GM12878 (cell line): ENCODE data around the gene CAPN9. TPM values are rescaled to one million over a fixed set of nuclear protein-coding genes. Genes with fewer than 3 reads are reported as not detected.

Experiments
- ATAC-seq: fragments of 200-7000 bp; cut with Tn5 transposase; 3 replicates; pipeline ENCODE4 v1.9.1; 2020; ENCODE audit warnings: mild to moderate bottlenecking, moderate library complexity
- BruUV-seq: library from RNA; stranded (reverse); fragments of 400-500 nt; replicated peaks from 2 replicates; lab custom pipeline; 2021; lab: Mats Ljungman, UMichigan
- CTCF ChIA-PET: fragments of 300-600 bp; sonication (Branson Sonifier 250); formaldehyde crosslinking; extraction: SDS; loops from one replicate; lab custom pipeline; 2021; ENCODE audit warnings: inconsistent platforms; lab: Yijun Ruan, JAX
- POLR2A ChIA-PET: fragments of 350-600 bp; formaldehyde crosslinking; extraction: SDS; loops from one replicate; lab custom pipeline; 2021; ENCODE audit warnings: inconsistent platforms; lab: Charles Lee
- RAD21 ChIA-PET: fragments of 300-600 bp; sonication (Branson Sonifier 250); formaldehyde crosslinking; loops from one replicate; lab custom pipeline; 2023; ENCODE audit warnings: antibody characterized with exemption; ENCODE audit not compliant: unreplicated experiment; lab: Charles Lee
- SMC1A ChIA-PET: fragments of 300-600 bp; sonication (Branson Sonifier 250); formaldehyde crosslinking; loops from one replicate; lab custom pipeline; 2023; ENCODE audit not compliant: unreplicated experiment, uncharacterized antibody; lab: Charles Lee
- DNase-seq: peaks from one replicate; pipeline ENCODE4 v3.0.0-alpha.2; 2011; ENCODE audit warnings: low read depth, low spot score
- FAIRE-seq: peaks from 3 replicates; lab custom pipeline; 2011; peaks lifted over from hg19 to GRCh38; lab: Jason Lieb, UNC
- H2AFZ ChIP-seq: 2 replicates; pipeline ENCODE4 v1.6.0; 2011; ENCODE audit warnings: low read depth, low read length, control low read depth; ENCODE audit not compliant: control insufficient read depth
- H3K27ac ChIP-seq: 2 replicates; pipeline ENCODE4 v1.5.1; 2011; ENCODE audit warnings: control low read depth; ENCODE audit not compliant: control insufficient read depth, insufficient read depth
- H3K27me3 ChIP-seq, 2 experiments: replicated peaks in 1 of 2; 2 replicates each; pipeline versions ENCODE4 v1.6.0 to v1.6.1; 2011; ENCODE audit warnings: low read length in 1 of 2; ENCODE audit not compliant: control insufficient read depth in 2 of 2, insufficient read depth in 2 of 2
- H3K36me3 ChIP-seq, 2 experiments: 2 replicates each; pipeline ENCODE4 v1.5.1; 2011; ENCODE audit warnings: low read length in 1 of 2; ENCODE audit not compliant: control insufficient read depth in 2 of 2, insufficient read depth in 2 of 2
- H3K4me1 ChIP-seq: 2 replicates; pipeline ENCODE4 v1.6.1; 2011; ENCODE audit warnings: mild to moderate bottlenecking, low read length, moderate library complexity, mixed read lengths; ENCODE audit not compliant: control insufficient read depth, insufficient read depth
- H3K4me2 ChIP-seq: 2 replicates; pipeline ENCODE4 v1.6.0; 2011; ENCODE audit warnings: control low read depth; ENCODE audit not compliant: control insufficient read depth, insufficient read depth
- H3K4me3 ChIP-seq: fragments of 200-600 bp; sonication (generic); 2 replicates; pipeline ENCODE4 v1.5.1; 2016
- H3K79me2 ChIP-seq: 2 replicates; pipeline ENCODE4 v1.6.0; 2011; ENCODE audit warnings: low read length; ENCODE audit not compliant: control insufficient read depth, insufficient read depth
- H3K9ac ChIP-seq: 2 replicates; pipeline ENCODE4 v1.8.0; 2011; ENCODE audit warnings: low read length, control low read depth, mixed read lengths; ENCODE audit not compliant: control insufficient read depth, insufficient read depth
- H3K9me3 ChIP-seq: replicated peaks from 3 replicates; pipeline ENCODE4 v1.5.1; 2011; ENCODE audit warnings: mild to moderate bottlenecking, low read length; ENCODE audit not compliant: control insufficient read depth, insufficient read depth
- H4K20me1 ChIP-seq: 2 replicates; pipeline ENCODE4 v1.6.0; 2011; ENCODE audit not compliant: control insufficient read depth, insufficient read depth
- FOXK2 ChIP-seq: fragments of 450-650 bp; IDR thresholded peaks from 2 replicates; pipeline ENCODE4 v1.6.1; 2017; ENCODE audit warnings: mild to moderate bottlenecking, moderate library complexity
- NFYA ChIP-seq: IDR thresholded peaks from 2 replicates; pipeline ENCODE4 v1.6.1; 2011; ENCODE audit warnings: low read depth, mild to moderate bottlenecking, low read length, improper control_type of control experiment, borderline replicate concordance
- STAT1 ChIP-seq: fragments of 450-650 bp; conservative IDR thresholded peaks from 2 replicates; pipeline ENCODE4 v1.6.1; 2014; ENCODE audit warnings: antibody characterized with exemption, mild to moderate bottlenecking
- WRNIP1 ChIP-seq: IDR thresholded peaks from 2 replicates; pipeline ENCODE4 v1.6.1; 2011; ENCODE audit warnings: low read depth, low read length, improper control_type of control experiment, borderline replicate concordance
- YY1 ChIP-seq: IDR thresholded peaks from 2 replicates; pipeline ENCODE4 v1.6.1; 2011; ENCODE audit warnings: low read depth, mild to moderate bottlenecking, low read length
- WGBS: methylation state at CpG from one replicate; pipeline ENCODE4 v1.1.6; 2016; ENCODE audit warnings: low lambda C conversion rate; ENCODE audit not compliant: insufficient replicate concordance, insufficient coverage; ENCODE audit errors: missing lambda C conversion rate; 5-methylcytosine and 5-hydroxymethylcytosine counted together
- in situ Hi-C: fragments of 300-500 bp; cut with MboI; formaldehyde crosslinking; loops from 9 replicates; pipeline ENCODE4 v1.14.3; 2018; ENCODE audit warnings: mixed read lengths
- intact Hi-C: fragments of 100-400 bp; cut with micrococcal nuclease; formaldehyde crosslinking; loops from one replicate; pipeline ENCODE4 v1.14.2; 2022; ENCODE audit not compliant: unreplicated experiment
- polyA plus RNA-seq, 11 experiments: library from polyadenylated mRNA; depleted of rRNA in 4 of 11; unstranded in 6 of 11; stranded (reverse) in 5 of 11; fragments of >200 nt; fragmentation: Nextera tagmentation in 4 of 11; fragmentation: Illumina TruSeq in 1 of 11; extraction: Ambion mirVana in 4 of 11; extraction: Trizol in 1 of 11; gene quantifications; 1 replicate in 1 of 11; 2 replicates in 10 of 11; pipeline versions ENCODE4 v1.2.1 to v1.2.3, GENCODE V29; 2011 to 2016; ENCODE audit warnings: inconsistent platforms in 2 of 11, missing spikeins in 2 of 11, low read depth in 1 of 11
- total RNA-seq, 4 experiments: library from RNA; depleted of rRNA in 3 of 4; stranded (reverse); fragments of >200 nt in 3 of 4; fragmentation: Illumina TruSeq in 1 of 4; extraction: Trizol in 1 of 4; gene quantifications; 2 replicates each; pipeline versions ENCODE4 v1.2.1 to v1.2.3, GENCODE V29; 2013 to 2021
- TF ChIP-seq, protein P1 (sequence below): fragments of 450-650 bp; IDR thresholded peaks from 2 replicates; pipeline ENCODE4 v1.6.1; 2018; ENCODE audit warnings: borderline replicate concordance, mild to moderate bottlenecking; ENCODE audit not compliant: partially characterized antibody
- TF ChIP-seq, protein P2 (sequence below): fragments of 450-650 bp; IDR thresholded peaks from 2 replicates; pipeline ENCODE4 v1.6.1; 2017; ENCODE audit warnings: antibody characterized with exemption, mild to moderate bottlenecking, moderate library complexity
- TF ChIP-seq, protein P3 (sequence below): fragments of 450-650 bp; IDR thresholded peaks from 2 replicates; pipeline ENCODE4 v1.6.1; 2018; ENCODE audit warnings: mild to moderate bottlenecking, low read depth, moderate library complexity; ENCODE audit not compliant: partially characterized antibody
- TF ChIP-seq, protein P4 (sequence below): fragments of 450-650 bp; IDR thresholded peaks from 2 replicates; pipeline ENCODE4 v1.6.1; 2017; ENCODE audit warnings: mild to moderate bottlenecking

The CAPN9 gene
- total and polyA plus RNA-seq, 10 of the 15 experiments (the other 5 are each of a cell fraction or from before 2014, with no cell fraction given), result not detected

DNA sequence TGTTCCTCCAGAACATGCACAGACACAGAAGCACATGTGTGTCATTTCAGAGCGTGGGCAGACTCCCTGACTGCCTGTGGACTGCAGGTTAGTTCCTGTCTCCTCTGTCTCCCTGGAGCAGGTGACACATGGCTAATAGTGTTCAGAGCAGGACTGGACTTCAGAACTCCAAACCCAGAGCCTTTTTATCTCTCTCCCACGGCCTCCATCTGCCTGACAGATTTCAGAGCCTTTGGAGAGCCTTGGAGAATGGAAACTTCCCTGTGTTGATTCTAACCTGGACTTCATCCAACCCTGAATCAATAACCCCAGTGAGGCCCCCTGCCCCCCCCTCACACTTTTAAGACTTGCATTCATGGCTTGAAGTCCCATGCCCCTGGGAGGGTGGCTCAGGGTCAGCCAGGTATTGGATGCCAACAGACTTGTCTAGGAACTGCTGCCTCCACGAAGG lies 76.8 kb downstream of the CAPN9 start (continued):
- TF ChIP-seq WRNIP1, result no peak
- TF ChIP-seq STAT1, result no peak
- TF ChIP-seq FOXK2, result no peak
- no peak for TF ChIP-seq NFYA
- TF ChIP-seq, protein P1, sequence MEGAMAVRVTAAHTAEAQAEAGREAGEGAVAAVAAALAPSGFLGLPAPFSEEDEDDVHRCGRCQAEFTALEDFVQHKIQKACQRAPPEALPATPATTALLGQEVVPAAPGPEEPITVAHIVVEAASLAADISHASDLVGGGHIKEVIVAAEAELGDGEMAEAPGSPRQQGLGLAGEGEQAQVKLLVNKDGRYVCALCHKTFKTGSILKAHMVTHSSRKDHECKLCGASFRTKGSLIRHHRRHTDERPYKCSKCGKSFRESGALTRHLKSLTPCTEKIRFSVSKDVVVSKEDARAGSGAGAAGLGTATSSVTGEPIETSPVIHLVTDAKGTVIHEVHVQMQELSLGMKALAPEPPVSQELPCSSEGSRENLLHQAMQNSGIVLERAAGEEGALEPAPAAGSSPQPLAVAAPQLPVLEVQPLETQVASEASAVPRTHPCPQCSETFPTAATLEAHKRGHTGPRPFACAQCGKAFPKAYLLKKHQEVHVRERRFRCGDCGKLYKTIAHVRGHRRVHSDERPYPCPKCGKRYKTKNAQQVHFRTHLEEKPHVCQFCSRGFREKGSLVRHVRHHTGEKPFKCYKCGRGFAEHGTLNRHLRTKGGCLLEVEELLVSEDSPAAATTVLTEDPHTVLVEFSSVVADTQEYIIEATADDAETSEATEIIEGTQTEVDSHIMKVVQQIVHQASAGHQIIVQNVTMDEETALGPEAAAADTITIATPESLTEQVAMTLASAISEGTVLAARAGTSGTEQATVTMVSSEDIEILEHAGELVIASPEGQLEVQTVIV, result no peak
- TF ChIP-seq, protein P2, sequence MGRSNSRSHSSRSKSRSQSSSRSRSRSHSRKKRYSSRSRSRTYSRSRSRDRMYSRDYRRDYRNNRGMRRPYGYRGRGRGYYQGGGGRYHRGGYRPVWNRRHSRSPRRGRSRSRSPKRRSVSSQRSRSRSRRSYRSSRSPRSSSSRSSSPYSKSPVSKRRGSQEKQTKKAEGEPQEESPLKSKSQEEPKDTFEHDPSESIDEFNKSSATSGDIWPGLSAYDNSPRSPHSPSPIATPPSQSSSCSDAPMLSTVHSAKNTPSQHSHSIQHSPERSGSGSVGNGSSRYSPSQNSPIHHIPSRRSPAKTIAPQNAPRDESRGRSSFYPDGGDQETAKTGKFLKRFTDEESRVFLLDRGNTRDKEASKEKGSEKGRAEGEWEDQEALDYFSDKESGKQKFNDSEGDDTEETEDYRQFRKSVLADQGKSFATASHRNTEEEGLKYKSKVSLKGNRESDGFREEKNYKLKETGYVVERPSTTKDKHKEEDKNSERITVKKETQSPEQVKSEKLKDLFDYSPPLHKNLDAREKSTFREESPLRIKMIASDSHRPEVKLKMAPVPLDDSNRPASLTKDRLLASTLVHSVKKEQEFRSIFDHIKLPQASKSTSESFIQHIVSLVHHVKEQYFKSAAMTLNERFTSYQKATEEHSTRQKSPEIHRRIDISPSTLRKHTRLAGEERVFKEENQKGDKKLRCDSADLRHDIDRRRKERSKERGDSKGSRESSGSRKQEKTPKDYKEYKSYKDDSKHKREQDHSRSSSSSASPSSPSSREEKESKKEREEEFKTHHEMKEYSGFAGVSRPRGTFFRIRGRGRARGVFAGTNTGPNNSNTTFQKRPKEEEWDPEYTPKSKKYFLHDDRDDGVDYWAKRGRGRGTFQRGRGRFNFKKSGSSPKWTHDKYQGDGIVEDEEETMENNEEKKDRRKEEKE, result no peak

DNA sequence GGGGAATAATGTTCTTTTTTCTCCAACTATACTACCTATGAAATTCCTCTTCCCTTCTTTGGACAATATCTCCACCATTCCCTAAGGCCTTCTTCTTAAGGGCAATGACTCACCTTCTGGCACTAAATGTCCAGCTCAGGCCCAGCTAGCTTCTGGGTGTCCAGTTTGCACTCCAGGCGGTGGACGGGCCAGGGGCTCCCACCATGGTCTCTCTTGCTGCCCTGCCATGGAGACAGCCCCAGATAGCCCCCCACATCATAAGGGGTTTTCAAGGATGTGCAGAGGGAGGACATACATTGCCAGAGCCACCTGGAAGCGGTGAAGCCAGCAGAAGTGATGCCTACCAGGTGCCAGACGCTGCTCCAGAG lies 77.3 kb downstream of the CAPN9 start:
- FAIRE-seq (no peak), DNase-seq (no peak), ATAC-seq (no peak)
- ChIA-PET SMC1A (no interaction called here), CTCF (interaction anchor here (0.7 to 1.2 kb wide), 2 partner anchors 13 to 779 kb away, joined by 3 to 4 read pairs; no protein-coding TSS in a partner anchor), RAD21 (no interaction called here), POLR2A (no interaction called here)
- intact Hi-C loops, result no loop called here
- Histone ChIP-seq H3K27me3 (peaks cover 0 to 2% of the 10 kb centered on the region in 2 experiments; a peak in 1 of 4 replicates), H3K9me3 (no peaks in the 10 kb centered on the region), H3K4me2 (no peak overlapping the region), H3K36me3 (no peaks in the 10 kb centered on the region), H3K27ac (no peak overlapping the region), H4K20me1 (no peaks in the 10 kb centered on the region), H2AFZ (no peak overlapping the region), H3K4me1 (no peaks in the 10 kb centered on the region), H3K79me2 (no peaks in the 10 kb centered on the region), H3K4me3 (no peak overlapping the region), H3K9ac (no peak overlapping the region)
- BruUV-seq, result no TSS peak
- WGBS, result 33% methylated on average over 4 of the region's 4 CpGs
- in situ Hi-C loops, result no loop called here
- no peak for TF ChIP-seq FOXK2
- no peak for TF ChIP-seq YY1
- TF ChIP-seq, protein P3, sequence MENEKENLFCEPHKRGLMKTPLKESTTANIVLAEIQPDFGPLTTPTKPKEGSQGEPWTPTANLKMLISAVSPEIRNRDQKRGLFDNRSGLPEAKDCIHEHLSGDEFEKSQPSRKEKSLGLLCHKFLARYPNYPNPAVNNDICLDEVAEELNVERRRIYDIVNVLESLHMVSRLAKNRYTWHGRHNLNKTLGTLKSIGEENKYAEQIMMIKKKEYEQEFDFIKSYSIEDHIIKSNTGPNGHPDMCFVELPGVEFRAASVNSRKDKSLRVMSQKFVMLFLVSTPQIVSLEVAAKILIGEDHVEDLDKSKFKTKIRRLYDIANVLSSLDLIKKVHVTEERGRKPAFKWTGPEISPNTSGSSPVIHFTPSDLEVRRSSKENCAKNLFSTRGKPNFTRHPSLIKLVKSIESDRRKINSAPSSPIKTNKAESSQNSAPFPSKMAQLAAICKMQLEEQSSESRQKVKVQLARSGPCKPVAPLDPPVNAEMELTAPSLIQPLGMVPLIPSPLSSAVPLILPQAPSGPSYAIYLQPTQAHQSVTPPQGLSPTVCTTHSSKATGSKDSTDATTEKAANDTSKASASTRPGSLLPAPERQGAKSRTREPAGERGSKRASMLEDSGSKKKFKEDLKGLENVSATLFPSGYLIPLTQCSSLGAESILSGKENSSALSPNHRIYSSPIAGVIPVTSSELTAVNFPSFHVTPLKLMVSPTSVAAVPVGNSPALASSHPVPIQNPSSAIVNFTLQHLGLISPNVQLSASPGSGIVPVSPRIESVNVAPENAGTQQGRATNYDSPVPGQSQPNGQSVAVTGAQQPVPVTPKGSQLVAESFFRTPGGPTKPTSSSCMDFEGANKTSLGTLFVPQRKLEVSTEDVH, result no peak
- TF ChIP-seq, protein P4, sequence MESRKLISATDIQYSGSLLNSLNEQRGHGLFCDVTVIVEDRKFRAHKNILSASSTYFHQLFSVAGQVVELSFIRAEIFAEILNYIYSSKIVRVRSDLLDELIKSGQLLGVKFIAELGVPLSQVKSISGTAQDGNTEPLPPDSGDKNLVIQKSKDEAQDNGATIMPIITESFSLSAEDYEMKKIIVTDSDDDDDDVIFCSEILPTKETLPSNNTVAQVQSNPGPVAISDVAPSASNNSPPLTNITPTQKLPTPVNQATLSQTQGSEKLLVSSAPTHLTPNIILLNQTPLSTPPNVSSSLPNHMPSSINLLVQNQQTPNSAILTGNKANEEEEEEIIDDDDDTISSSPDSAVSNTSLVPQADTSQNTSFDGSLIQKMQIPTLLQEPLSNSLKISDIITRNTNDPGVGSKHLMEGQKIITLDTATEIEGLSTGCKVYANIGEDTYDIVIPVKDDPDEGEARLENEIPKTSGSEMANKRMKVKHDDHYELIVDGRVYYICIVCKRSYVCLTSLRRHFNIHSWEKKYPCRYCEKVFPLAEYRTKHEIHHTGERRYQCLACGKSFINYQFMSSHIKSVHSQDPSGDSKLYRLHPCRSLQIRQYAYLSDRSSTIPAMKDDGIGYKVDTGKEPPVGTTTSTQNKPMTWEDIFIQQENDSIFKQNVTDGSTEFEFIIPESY, result no peak
